ENCODE measurements around the gene EPB41. TPM values are rescaled to one million over a fixed set of nuclear protein-coding genes. Genes with fewer than 3 reads are reported as not detected.

The EPB41 gene
- total RNA-seq, 4 donors from 2014 or later: 71.6 to 117 (median 92.6) TPM

DNA sequence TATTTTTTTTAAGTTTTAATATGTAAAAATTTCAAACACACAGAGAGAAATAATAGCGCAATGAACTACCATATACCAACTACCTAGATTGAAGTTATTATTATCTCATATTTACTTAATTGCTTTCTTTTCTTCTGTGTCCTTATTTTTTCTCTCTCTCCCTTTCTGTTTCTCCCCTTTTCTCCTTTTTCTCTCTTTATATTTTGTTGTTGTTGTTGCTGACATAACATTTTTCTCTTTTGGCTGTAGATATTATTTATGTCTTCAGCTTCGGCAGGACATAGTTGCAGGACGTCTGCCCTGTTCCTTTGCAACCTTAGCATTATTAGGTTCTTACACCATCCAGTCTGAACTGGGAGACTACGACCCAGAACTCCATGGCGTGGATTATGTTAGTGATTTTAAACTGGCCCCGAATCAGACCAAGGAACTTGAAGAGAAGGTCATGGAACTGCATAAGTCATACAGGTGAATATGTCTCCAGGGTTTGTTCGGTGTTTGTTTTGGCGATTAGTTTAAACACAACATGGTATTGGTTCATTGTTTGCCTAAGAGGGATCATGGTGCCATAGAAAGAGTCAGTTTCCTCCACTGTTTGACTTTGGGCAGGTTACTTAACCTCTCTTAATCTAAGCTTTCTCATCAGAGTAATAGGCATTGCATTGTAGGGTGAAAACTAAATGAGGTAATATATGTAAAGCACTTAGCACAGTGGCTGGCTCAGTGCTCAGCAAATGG, 103.8 kb downstream of the EPB41 start:
- Histone ChIP-seq H3K4me3 (no peak overlapping the region), H3K36me3 (no peaks in the 10 kb centered on the region), H3K4me1 (no peaks in the 10 kb centered on the region), H3K9me3 (no peaks in the 10 kb centered on the region), H3K27me3 (no peaks in the 10 kb centered on the region), H3K27ac (no peak overlapping the region)
- no peak for TF ChIP-seq EP300 (IDR thresholded peaks at IDR 0.05; ENCODE audit: low read depth)
- in situ Hi-C loops (cut with MboI; ENCODE audit: low pct_ligation_motif_present in 1 of 4, low pct_unique_long_range_greater_than_20kb in 1 of 4, low sequenced_read_pairs in 3 of 4): no loop called here
- intact Hi-C loops (cut with DNase I; ENCODE audit: low total_unique reads): no loop called here
- 93 to 98% methylated on average over 8 of the region's 8 CpGs for WGBS, 2 donors (ENCODE audit: low coverage in 1 of 2)
- DNase-seq: no peak

- Histone ChIP-seq H3K27ac (no peak overlapping the region), H3K27me3 (no peaks in the 10 kb centered on the region), H3K4me1 (no peaks in the 10 kb centered on the region), H3K4me3 (no peak overlapping the region), H3K9me3 (no peaks in the 10 kb centered on the region), H3K36me3 (no peaks in the 10 kb centered on the region)
- intact Hi-C loops (cut with DNase I; ENCODE audit: low total_unique reads): no loop called here
- DNase-seq: no peak
- in situ Hi-C loops (cut with MboI; ENCODE audit: low pct_ligation_motif_present in 1 of 4, low pct_unique_long_range_greater_than_20kb in 1 of 4, low sequenced_read_pairs in 3 of 4): no loop called here
- 94 to 98% methylated on average over 3 of the region's 3 CpGs for WGBS, 2 donors (ENCODE audit: low coverage in 1 of 2)
- TF ChIP-seq, protein P1, sequence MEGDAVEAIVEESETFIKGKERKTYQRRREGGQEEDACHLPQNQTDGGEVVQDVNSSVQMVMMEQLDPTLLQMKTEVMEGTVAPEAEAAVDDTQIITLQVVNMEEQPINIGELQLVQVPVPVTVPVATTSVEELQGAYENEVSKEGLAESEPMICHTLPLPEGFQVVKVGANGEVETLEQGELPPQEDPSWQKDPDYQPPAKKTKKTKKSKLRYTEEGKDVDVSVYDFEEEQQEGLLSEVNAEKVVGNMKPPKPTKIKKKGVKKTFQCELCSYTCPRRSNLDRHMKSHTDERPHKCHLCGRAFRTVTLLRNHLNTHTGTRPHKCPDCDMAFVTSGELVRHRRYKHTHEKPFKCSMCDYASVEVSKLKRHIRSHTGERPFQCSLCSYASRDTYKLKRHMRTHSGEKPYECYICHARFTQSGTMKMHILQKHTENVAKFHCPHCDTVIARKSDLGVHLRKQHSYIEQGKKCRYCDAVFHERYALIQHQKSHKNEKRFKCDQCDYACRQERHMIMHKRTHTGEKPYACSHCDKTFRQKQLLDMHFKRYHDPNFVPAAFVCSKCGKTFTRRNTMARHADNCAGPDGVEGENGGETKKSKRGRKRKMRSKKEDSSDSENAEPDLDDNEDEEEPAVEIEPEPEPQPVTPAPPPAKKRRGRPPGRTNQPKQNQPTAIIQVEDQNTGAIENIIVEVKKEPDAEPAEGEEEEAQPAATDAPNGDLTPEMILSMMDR (IDR thresholded peaks at IDR 0.05): no peak
- TF ChIP-seq POLR2A (IDR thresholded peaks at IDR 0.05) (no peak), EP300 (IDR thresholded peaks at IDR 0.05; ENCODE audit: low read depth) (no peak), POLR2AphosphoS5 (IDR thresholded peaks at IDR 0.05) (no peak)
These were observed 108.3 kb downstream of the EPB41 start for GRCh38 chr1:29022620-29023019.

DNA sequence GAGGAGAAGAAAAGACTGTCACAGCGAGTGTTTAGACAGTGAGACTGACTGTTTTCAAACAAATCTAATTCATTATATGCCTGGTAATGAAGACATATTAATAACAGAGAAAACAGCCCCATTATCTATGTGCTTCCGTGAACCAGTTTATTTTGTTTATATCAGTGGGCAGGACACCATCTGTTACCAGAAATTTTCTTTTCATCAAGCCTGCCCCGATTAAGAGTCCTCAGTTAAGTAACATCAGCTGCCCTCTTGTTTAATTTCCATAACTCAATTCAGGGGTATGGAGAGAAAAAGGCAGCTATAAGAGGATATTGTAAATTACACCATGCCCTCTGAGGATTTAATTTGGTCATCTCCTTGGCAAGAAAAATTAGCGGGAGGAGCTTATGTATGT, 115.3 kb downstream of the EPB41 start:
- H3K27ac ChIP-seq: no peak overlapping the region
- WGBS, 2 donors (ENCODE audit: low coverage in 1 of 2): 80 to 90% methylated on average over 4 of the region's 4 CpGs
- intact Hi-C loops (cut with DNase I; ENCODE audit: low total_unique reads) (no loop called here), in situ Hi-C loops (cut with MboI; ENCODE audit: low pct_ligation_motif_present in 1 of 4, low pct_unique_long_range_greater_than_20kb in 1 of 4, low sequenced_read_pairs in 3 of 4) (loop anchor here (5.0 to 25.0 kb wide), 5 partner anchors 145 to 245 kb away; no protein-coding TSS in a partner anchor)
- no peaks in the 10 kb centered on the region for H3K27me3 ChIP-seq
- H3K9me3 ChIP-seq: no peaks in the 10 kb centered on the region
- H3K4me1 ChIP-seq: no peaks in the 10 kb centered on the region
- DNase-seq: no peak
- TF ChIP-seq, protein P1 (IDR thresholded peaks at IDR 0.05): no peak
- TF ChIP-seq POLR2AphosphoS5 (IDR thresholded peaks at IDR 0.05) (no peak), POLR2A (IDR thresholded peaks at IDR 0.05) (no peak), EP300 (IDR thresholded peaks at IDR 0.05; ENCODE audit: low read depth) (no peak)
- no peak overlapping the region for H3K4me3 ChIP-seq
- no peaks in the 10 kb centered on the region for H3K36me3 ChIP-seq

- no peak for DNase-seq
- in situ Hi-C loops (cut with MboI; ENCODE audit: low pct_ligation_motif_present in 1 of 4, low pct_unique_long_range_greater_than_20kb in 1 of 4, low sequenced_read_pairs in 3 of 4): loop anchor here (5.0 to 25.0 kb wide), 5 partner anchors 148 to 248 kb away; no protein-coding TSS in a partner anchor
- no peak overlapping the region for H3K27ac ChIP-seq
- H3K4me3 ChIP-seq: no peak overlapping the region
- H3K9me3 ChIP-seq: no peaks in the 10 kb centered on the region
- whole genome bisulfite sequencing, 2 donors (ENCODE audit: low coverage in 1 of 2): 82 to 84% methylated on average over 4 of the region's 4 CpGs
- intact Hi-C loops (cut with DNase I; ENCODE audit: low total_unique reads): loop anchor here (1.0 to 2.0 kb wide), 2 partner anchors 26 to 154 kb away; no protein-coding TSS in a partner anchor
- no peaks in the 10 kb centered on the region for H3K36me3 ChIP-seq
- H3K4me1 ChIP-seq: no peaks in the 10 kb centered on the region
- TF ChIP-seq POLR2A (IDR thresholded peaks at IDR 0.05): no peak
- TF ChIP-seq, protein P1 (IDR thresholded peaks at IDR 0.05): no peak
- no peak for TF ChIP-seq EP300 (IDR thresholded peaks at IDR 0.05; ENCODE audit: low read depth)
- TF ChIP-seq POLR2AphosphoS5 (IDR thresholded peaks at IDR 0.05): no peak
- H3K27me3 ChIP-seq: no peaks in the 10 kb centered on the region
These were observed 118.5 kb downstream of the EPB41 start for GRCh38 chr1:29032841-29033240.
